Activated T-cell treated with anti-CD3 and anti-CD28 coated beads, Interleukin-2, amount 50 U/mL, for 4 hours (primary cell): ENCODE data around the gene ULBP2. TPM values are rescaled to one million over a fixed set of nuclear protein-coding genes. Genes with fewer than 3 reads are reported as not detected.
"Not testable (repeated sequence)": the region's sequence is repeated elsewhere in the genome, so short reads cannot be mapped to it uniquely, and the experiment has no call there.

Experiments
- ATAC-seq, 2 donors: fragments of 200-7000 bp; cut with Tn5 transposase; one replicate each; pipeline ENCODE4 v1.10.0; 2021
- DNase-seq: peaks from one replicate; pipeline ENCODE4 v3.0.0-alpha.2; 2020
- H3K27me3 Mint-ChIP-seq: one replicate; pipeline ENCODE4 v1.8.0; 2021; ENCODE audit warnings: low read depth, mixed read lengths
- H3K36me3 Mint-ChIP-seq: one replicate; pipeline ENCODE4 v1.8.0; 2022; ENCODE audit warnings: mixed read lengths; ENCODE audit not compliant: insufficient read depth
- H3K4me1 Mint-ChIP-seq: one replicate; pipeline ENCODE4 v1.8.0; 2021; ENCODE audit warnings: low read depth, mixed read lengths
- H3K4me3 Mint-ChIP-seq: one replicate; pipeline ENCODE4 v1.8.0; 2021; ENCODE audit warnings: mild to moderate bottlenecking, moderate library complexity, mixed read lengths
- H3K9me3 Mint-ChIP-seq: one replicate; pipeline ENCODE4 v1.8.0; 2021; ENCODE audit warnings: mixed read lengths
- total RNA-seq, 3 donors: library from RNA; stranded (reverse); gene quantifications; one replicate each; pipeline ENCODE4 v1.2.1, GENCODE V29; 2021

Gene ULBP2
- total RNA-seq, 3 donors from 2014 or later: 0.43 to 0.87 (median 0.51) TPM

- H3K9me3 Mint-ChIP-seq, H3K4me3 Mint-ChIP-seq, H3K36me3 Mint-ChIP-seq, H3K4me1 Mint-ChIP-seq, DNase-seq: not testable (repeated sequence)
- ATAC-seq: peak in 1 of 2 donors; percentile 37
- H3K27me3 Mint-ChIP-seq: peaks cover 69% of the 10 kb centered on the region
These were observed 32.6 kb downstream of the ULBP2 start for GRCh38 chr6:149974394-149974793.

GRCh38 chr6:149974825-149975224 is 33.0 kb downstream of the ULBP2 start:
- Mint-ChIP-seq H3K27me3 (peaks cover 67% of the 10 kb centered on the region), H3K4me3 (no peak overlapping the region), H3K4me1 (no peaks in the 10 kb centered on the region), H3K9me3 (no peaks in the 10 kb centered on the region), H3K36me3 (peaks cover 4% of the 10 kb centered on the region)
- DNase-seq (no peak), ATAC-seq (no peak)

- no peak overlapping the region for H3K4me3 Mint-ChIP-seq
- H3K4me1 Mint-ChIP-seq: no peaks in the 10 kb centered on the region
- ATAC-seq: no peak
- H3K36me3 Mint-ChIP-seq: peaks cover 1% of the 10 kb centered on the region
- no peaks in the 10 kb centered on the region for H3K9me3 Mint-ChIP-seq
- H3K27me3 Mint-ChIP-seq: peaks cover 65% of the 10 kb centered on the region
- DNase-seq: no peak
These were observed 33.6 kb downstream of the ULBP2 start for GRCh38 chr6:149975400-149975799.

- H3K27me3 Mint-ChIP-seq: peaks cover 73% of the 10 kb centered on the region
- peaks cover 1% of the 10 kb centered on the region for H3K36me3 Mint-ChIP-seq
- DNase-seq (no peak), ATAC-seq (no peak)
- H3K4me3 Mint-ChIP-seq: no peak overlapping the region
- no peaks in the 10 kb centered on the region for H3K9me3 Mint-ChIP-seq
- no peaks in the 10 kb centered on the region for H3K4me1 Mint-ChIP-seq
These were observed 35.4 kb downstream of the ULBP2 start for GRCh38 chr6:149977221-149977620.

- Mint-ChIP-seq H3K27me3 (peaks cover 74% of the 10 kb centered on the region), H3K4me1 (no peaks in the 10 kb centered on the region), H3K9me3 (no peaks in the 10 kb centered on the region), H3K4me3 (no peak overlapping the region), H3K36me3 (no peaks in the 10 kb centered on the region)
- DNase-seq (no peak), ATAC-seq (no peak)
These were observed 36.8 kb downstream of the ULBP2 start for GRCh38 chr6:149978610-149979009.

GRCh38 chr6:149979293-149979692 is 37.5 kb downstream of the ULBP2 start:
- DNase-seq (no peak), ATAC-seq (no peak)
- H3K4me1 Mint-ChIP-seq: no peaks in the 10 kb centered on the region
- peaks cover 70% of the 10 kb centered on the region for H3K27me3 Mint-ChIP-seq
- no peak overlapping the region for H3K4me3 Mint-ChIP-seq
- H3K36me3 Mint-ChIP-seq: no peaks in the 10 kb centered on the region
- H3K9me3 Mint-ChIP-seq: no peaks in the 10 kb centered on the region

- peaks cover 5% of the 10 kb centered on the region for H3K9me3 Mint-ChIP-seq
- ATAC-seq: no peak
- peaks cover 81% of the 10 kb centered on the region for H3K27me3 Mint-ChIP-seq
- DNase-seq: no peak
- H3K4me3 Mint-ChIP-seq: no peak overlapping the region
- no peaks in the 10 kb centered on the region for H3K36me3 Mint-ChIP-seq
- no peaks in the 10 kb centered on the region for H3K4me1 Mint-ChIP-seq
These were observed 41.3 kb downstream of the ULBP2 start for GRCh38 chr6:149983145-149983544.

- ATAC-seq: no peak
- DNase-seq: no peak
- H3K4me3 Mint-ChIP-seq: no peak overlapping the region
- peaks cover 7% of the 10 kb centered on the region for H3K4me1 Mint-ChIP-seq
- H3K36me3 Mint-ChIP-seq: no peaks in the 10 kb centered on the region
- H3K27me3 Mint-ChIP-seq: peaks cover 87% of the 10 kb centered on the region
- H3K9me3 Mint-ChIP-seq: peaks cover 9% of the 10 kb centered on the region
These were observed 43.0 kb downstream of the ULBP2 start for GRCh38 chr6:149984773-149985172.

GRCh38 chr6:149985481-149985937 is 43.7 kb downstream of the ULBP2 start:
- Mint-ChIP-seq H3K27me3 (peaks cover 89% of the 10 kb centered on the region), H3K4me1 (peaks cover 15% of the 10 kb centered on the region), H3K9me3 (peaks cover 9% of the 10 kb centered on the region), H3K4me3 (no peak overlapping the region), H3K36me3 (no peaks in the 10 kb centered on the region)
- ATAC-seq (peak in 1 of 2 donors; percentile 27), DNase-seq (no peak)

- ATAC-seq: no peak
- Mint-ChIP-seq H3K4me1 (peaks cover 27% of the 10 kb centered on the region), H3K4me3 (no peak overlapping the region), H3K9me3 (peaks cover 9% of the 10 kb centered on the region), H3K27me3 (peaks cover 90% of the 10 kb centered on the region), H3K36me3 (no peaks in the 10 kb centered on the region)
- DNase-seq: no peak
These were observed 45.8 kb downstream of the ULBP2 start for GRCh38 chr6:149987602-149988107.

GRCh38 chr6:149988550-149989346 is 46.9 kb downstream of the ULBP2 start:
- H3K27me3 Mint-ChIP-seq: peaks cover 91% of the 10 kb centered on the region
- H3K4me3 Mint-ChIP-seq: no peak overlapping the region
- H3K9me3 Mint-ChIP-seq: peaks cover 9% of the 10 kb centered on the region
- ATAC-seq (no peak), DNase-seq (no peak)
- H3K36me3 Mint-ChIP-seq: no peaks in the 10 kb centered on the region
- H3K4me1 Mint-ChIP-seq: peaks cover 27% of the 10 kb centered on the region

GRCh38 chr6:149990212-149990660 is 48.4 kb downstream of the ULBP2 start:
- H3K36me3 Mint-ChIP-seq: no peaks in the 10 kb centered on the region
- H3K27me3 Mint-ChIP-seq: peaks cover 91% of the 10 kb centered on the region
- no peak for DNase-seq
- peaks cover 9% of the 10 kb centered on the region for H3K9me3 Mint-ChIP-seq
- peak overlapping the region; percentile 79 for H3K4me3 Mint-ChIP-seq
- peaks cover 27% of the 10 kb centered on the region for H3K4me1 Mint-ChIP-seq
- peak in 1 of 2 donors; percentile 19 for ATAC-seq

- H3K36me3 Mint-ChIP-seq: no peaks in the 10 kb centered on the region
- DNase-seq (no peak), ATAC-seq (peak; percentile 49 to 57)
- H3K4me1 Mint-ChIP-seq: peaks cover 27% of the 10 kb centered on the region
- H3K27me3 Mint-ChIP-seq: peaks cover 90% of the 10 kb centered on the region
- peak overlapping the region; percentile 79 for H3K4me3 Mint-ChIP-seq
- H3K9me3 Mint-ChIP-seq: peaks cover 9% of the 10 kb centered on the region
These were observed 49.1 kb downstream of the ULBP2 start for GRCh38 chr6:149990661-149991471.

- peak overlapping the region; percentile 79 for H3K4me3 Mint-ChIP-seq
- peak; percentile 57 to 70 for ATAC-seq
- H3K4me1 Mint-ChIP-seq: peaks cover 27% of the 10 kb centered on the region
- peaks cover 90% of the 10 kb centered on the region for H3K27me3 Mint-ChIP-seq
- not testable (repeated sequence) for DNase-seq, H3K36me3 Mint-ChIP-seq, H3K9me3 Mint-ChIP-seq
These were observed 49.6 kb downstream of the ULBP2 start for GRCh38 chr6:149991472-149991795.
